Fibroblast of lung (primary cell): ENCODE results near the gene WRAP73.

ENCODE experiments used
- CTCF ChIP-seq, 2 donors: IDR thresholded peaks in 1 of 2; conservative IDR thresholded peaks in 1 of 2; 1 replicate in 1 of 2; 2 replicates in 1 of 2; pipeline ENCODE4 v1.5.1; 2011 to 2012; ENCODE audit warnings: low read length in 2 of 2, control low read depth in 1 of 2, inconsistent platforms in 1 of 2, low read depth in 1 of 2, mild to moderate bottlenecking in 1 of 2
- EZH2 ChIP-seq: IDR thresholded peaks from 2 replicates; pipeline ENCODE4 v1.5.1; 2012; ENCODE audit warnings: low read length, control low read depth, mild to moderate bottlenecking; ENCODE audit errors: missing control alignments

GRCh38 chr1:3639397-3639911 is 10.4 kb downstream of the WRAP73 start:
- TF ChIP-seq CTCF (conservative IDR thresholded peaks at IDR 0.05 in 1 of 2, IDR thresholded peaks at IDR 0.05 in 1 of 2; ENCODE audit: low read depth in 1 of 2, low read length in 2 of 2) (no peak), EZH2 (no peak)
